ENCODE results near the gene UHRF1. TPM values are rescaled to one million over a fixed set of nuclear protein-coding genes. Genes with fewer than 3 reads are reported as not detected.

The UHRF1 gene
- total RNA-seq, 2 donors from 2014 or later, result 2.2 to 2.9 TPM

DNA sequence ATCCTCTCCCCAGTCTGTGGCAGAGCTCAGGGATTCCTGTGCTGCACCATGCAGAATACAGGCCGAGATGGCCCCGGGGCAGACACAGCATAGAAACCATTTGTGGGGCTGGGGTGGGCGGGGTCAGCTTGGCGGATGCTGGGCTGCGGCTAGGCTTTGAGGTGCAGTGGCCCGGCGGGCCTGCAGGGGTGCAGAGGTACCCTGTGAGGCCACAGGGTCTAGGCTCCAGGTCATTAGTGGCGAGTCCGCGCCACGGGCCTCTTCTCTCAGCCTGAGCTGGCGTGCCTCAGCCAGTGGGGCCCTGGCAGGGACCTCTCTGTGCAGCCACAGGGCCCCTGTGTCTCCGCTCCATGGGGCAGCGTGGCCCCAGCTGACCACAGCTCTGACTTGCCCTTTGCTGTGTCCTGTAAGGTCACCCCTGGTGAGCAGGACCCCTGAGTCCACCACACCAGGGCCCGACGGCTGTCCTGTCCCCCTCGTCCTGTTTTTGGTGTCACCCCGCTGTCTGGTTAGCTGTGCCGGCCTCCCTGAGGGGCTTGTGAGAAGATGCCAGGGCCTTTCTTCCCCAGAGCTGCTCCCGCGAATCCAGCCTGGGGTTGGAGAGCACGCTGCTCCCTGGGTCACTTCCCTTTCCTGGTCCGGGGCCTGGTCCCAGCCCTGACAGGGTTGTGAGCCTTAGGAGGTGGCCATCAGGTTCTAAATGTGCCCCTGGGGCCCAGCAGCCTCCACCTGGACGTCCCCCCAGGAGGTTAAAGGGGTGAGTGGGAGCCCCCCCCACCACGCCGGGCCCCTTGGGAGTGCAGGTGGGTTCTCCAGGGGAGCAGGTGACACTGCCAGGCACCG, 71.8 kb downstream of the UHRF1 start:
- intact Hi-C loops (cut with DNase I), result loop anchor here in 1 of 2 donors (5.0 kb wide), 1 partner anchor 36 kb away; no protein-coding TSS in a partner anchor
- DNase-seq (ENCODE audit: low spot score), result no peak

DNA sequence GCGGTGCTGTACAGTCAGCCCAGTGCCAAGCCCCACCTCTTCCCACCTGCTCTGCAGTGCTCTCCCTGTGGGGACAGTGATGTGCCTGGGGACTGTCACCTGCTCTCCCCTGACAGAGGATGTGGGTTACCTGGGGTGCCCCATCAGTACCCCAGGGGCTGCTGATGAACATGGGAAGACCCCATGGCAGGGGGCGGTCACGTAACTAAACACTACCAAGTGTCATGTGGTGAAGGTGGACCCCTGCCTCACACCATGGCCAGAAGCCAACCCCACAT, 72.3 kb downstream of the UHRF1 start:
- no peak for DNase-seq (ENCODE audit: low spot score)
- intact Hi-C loops (cut with DNase I), result loop anchor here in 1 of 2 donors (5.0 kb wide), 1 partner anchor 36 kb away; no protein-coding TSS in a partner anchor

DNA sequence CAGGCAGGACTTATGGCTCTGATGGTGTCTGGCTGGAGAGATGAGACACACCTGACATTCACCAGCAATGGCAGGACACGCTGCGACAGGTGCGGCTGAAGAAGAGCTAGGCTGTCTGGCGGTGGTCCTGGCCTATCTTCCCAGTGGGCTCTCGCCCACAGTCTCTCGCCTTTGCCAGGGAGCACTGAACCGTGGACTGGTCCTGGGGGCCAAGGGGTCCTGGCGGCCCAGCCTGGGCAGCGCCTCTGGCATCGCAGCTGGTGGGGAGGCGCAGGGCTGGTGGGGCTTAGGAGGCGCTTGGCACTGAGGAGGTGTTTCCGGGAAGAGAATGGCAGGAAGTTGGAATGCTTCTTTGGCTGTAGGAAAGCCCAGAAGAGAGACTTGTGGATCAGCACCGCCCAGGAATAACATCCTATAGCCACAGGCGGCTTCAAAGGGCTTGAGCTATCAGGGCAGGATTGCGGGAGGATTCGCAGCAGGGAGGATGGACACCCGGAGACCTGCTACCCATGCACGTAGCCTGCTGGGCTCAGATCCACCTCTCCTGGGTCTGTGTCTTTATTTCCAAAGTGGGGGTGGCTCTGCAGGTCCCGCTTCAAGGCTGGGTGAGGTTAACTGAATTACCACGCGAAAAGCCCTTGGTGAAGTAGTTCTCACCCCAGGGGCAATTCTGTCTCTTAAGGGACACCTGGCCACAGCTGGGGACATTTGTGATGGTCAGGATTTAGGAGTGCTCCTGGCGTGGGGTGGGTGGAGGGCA, 74.2 kb downstream of the UHRF1 start:
- DNase-seq (ENCODE audit: low spot score), result no peak
- intact Hi-C loops (cut with DNase I), result loop anchor here in 1 of 2 donors (5.0 kb wide), 1 partner anchor 34 kb away; no protein-coding TSS in a partner anchor

DNA sequence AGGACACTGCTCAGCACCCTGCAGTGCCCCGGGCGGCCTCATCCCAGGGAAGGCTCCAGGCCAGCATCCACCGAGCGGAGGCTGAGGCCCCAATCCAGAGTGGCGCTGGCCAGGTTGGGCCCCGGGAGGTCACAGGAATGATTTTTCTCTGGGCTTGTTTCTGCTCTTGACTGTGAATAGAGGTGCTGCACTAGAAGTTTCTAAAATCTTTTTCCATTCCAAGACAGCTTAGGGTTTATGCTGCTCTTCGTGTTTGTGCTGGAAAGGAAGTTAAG, 74.7 kb downstream of the UHRF1 start:
- intact Hi-C loops (cut with DNase I), result loop anchor here in 1 of 2 donors (5.0 kb wide), 1 partner anchor 33 kb away; no protein-coding TSS in a partner anchor
- no peak for DNase-seq (ENCODE audit: low spot score)

DNA sequence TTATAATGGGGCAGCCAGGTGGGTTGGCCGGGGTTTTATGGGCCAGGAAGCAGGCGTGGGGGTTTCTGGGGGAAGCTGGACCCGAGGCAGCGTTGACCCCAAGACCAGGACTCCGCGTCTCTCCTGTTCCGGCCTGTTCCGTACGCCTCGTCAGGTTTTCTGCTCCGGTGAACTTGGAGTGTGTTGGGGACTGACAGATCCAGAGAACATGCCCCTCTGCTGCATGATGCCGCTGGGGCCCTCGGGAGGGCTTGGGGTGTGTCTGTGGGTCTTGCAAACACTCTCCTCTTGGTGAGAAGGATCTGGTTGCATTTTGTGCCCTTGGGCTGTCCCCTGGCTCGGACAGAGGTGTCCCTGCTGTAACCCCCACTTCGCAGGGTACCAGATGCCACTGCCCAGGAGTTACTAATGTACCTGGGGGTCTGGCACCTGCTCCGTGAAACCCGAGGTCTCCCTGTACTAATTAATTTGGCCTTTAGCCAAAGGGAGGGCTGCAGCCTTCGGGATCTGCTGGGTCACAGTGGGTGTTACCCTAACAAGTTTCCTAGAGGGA, 75.2 kb downstream of the UHRF1 start:
- no peak for DNase-seq (ENCODE audit: low spot score)
- intact Hi-C loops (cut with DNase I), result loop anchor here in 1 of 2 donors (5.0 kb wide), 1 partner anchor 33 kb away; no protein-coding TSS in a partner anchor

DNA sequence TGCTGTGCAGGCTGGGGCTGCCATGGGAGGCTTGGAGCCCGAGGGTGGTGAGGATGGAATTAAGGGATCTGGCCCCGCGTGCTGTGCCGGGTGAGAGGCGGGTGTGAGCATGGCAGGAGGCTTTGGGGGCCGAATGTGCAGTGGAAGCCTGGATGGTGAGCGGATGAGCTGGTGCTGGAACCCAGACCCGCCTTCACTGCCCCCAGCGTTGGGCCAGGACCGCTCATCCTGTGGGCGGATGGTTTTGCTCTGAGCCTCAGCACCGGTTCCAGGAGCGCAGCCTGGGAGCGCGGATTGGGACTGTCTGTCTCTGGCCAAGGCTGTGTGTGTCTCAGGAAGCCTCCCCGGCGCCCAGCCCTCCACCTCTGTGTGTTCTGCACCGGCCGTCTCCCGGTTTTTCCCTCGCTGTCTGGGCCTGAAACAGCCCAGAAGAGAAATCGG, 76.3 kb downstream of the UHRF1 start:
- intact Hi-C loops (cut with DNase I), result no loop called here
- peak; percentile 82 for DNase-seq (ENCODE audit: low spot score)

DNA sequence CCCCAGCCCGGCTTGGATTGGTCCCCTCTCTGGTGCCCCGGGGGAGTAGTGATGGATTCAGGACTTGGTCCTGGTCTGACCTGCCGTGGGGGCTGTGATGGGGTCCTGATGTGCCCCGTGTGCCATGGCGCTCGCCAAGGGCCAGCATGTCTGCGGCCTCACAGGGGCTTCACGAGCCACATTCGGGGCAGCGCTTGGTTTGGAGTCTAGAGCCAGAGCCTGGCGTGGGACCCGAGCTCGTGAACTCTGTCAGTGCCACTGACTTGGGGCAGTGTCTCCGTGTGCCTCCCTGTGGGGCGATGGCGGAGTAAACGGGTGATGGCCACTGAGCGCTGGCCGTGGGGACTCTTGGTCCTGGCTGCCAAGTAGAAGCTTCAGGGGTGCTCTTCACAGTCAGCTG, 76.8 kb downstream of the UHRF1 start:
- intact Hi-C loops (cut with DNase I), result no loop called here

DNA sequence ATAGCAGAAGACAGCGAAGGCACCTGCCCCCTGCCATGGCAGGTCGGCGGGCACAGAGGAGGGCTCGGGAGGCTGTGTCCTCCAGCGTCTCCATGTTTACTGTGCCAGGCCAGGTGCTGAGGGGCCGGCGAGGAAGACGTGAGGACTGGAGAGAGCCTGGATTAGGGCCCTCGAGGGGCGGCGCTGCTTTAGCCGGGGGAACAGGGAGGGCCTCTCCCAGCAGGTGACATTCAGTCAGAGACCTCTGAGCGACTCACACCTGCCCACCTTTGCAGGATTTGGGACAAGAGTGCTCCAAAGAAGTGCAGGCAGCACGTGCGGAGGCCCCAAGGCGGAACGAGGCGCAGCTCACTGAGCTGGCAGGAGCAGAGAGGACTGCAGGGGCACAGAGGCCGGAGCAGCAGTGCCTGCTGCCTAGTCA, 77.2 kb downstream of the UHRF1 start:
- DNase-seq (ENCODE audit: low spot score), result no peak
- intact Hi-C loops (cut with DNase I), result no loop called here

More for the DNA sequence above, 76.8 kb downstream of the UHRF1 start:
- DNase-seq (ENCODE audit: low spot score), result no peak

DNA sequence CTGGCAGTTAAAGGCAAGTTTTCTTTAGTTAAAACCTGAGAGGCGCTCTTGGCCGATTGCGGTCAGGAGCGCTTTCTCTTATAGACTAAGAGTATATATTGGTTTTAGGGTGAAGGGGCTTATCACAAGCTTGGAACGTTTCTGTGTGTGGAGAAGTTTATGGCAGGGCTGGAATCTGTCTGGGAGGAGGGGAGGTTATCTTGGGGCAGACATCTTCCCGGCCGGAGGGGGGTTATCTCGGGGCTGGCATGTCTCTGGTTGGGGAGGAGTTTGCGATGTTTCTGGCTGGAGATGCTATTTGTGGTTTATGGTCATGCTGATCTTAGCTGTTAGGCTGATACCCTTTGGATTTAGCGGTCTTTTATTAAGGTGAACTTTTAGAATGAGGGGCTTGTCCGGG, 78.0 kb downstream of the UHRF1 start:
- intact Hi-C loops (cut with DNase I), result no loop called here
- no peak for DNase-seq (ENCODE audit: low spot score)

DNA sequence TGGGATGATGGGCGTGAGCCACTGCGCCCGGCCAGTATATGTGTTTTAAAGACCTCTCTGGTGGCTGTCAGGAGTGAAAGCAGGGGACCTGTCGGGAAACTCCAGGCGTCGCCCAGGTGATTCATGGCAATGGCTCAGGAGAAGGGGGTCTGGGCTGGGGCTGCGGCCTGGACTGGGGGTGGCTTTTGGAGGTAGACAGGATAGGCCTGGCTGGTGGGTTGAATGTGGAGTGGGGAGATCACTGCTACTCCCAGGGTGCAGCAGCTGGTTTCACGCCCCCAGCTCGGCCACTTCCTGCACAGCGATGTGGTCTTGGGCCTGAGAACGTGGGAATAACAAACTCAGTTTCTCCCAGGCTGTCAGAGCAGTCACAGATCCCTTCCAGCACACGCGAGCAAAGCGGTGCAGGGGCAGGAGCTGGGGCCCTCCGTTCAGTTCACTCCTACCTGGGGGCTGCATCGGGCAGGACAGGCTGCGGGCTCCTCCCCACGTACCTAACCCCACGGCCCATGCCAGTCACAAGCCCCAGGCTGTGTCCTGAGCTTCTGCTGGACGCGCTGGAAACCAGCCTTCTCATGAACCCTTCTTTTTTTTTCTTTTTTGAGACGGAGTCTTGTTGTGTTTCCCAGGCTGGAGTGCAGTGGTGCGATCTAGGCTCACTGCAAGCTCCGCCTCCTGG, 78.5 kb downstream of the UHRF1 start:
- intact Hi-C loops (cut with DNase I), result no loop called here
- DNase-seq (ENCODE audit: low spot score), result peak; percentile 74

DNA sequence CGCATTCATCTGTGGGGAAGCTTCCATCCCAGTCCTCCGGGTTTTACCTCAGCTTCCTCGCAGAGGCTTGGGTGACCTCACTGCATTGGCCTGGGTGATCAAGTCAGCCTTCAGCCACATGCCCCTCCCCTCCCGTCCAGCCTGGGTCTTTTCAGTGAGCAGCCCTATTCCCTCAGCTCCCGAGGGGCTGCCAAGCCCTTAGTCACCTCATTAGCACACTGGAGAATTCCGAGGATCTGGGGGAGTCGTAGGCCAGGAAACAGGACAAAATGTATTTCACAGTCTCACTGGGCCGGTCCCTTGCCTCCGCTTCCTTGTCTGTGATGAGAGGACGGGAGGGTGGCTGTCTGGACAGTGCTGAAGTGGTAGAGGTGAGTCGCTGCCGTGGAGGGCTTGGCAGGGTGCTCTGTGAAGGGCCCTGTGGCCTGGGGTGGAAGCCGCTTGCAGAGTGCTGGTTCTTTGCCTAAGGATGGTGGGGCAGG, 79.5 kb downstream of the UHRF1 start:
- intact Hi-C loops (cut with DNase I), result no loop called here
- DNase-seq (ENCODE audit: low spot score), result peak; percentile 92

DNA sequence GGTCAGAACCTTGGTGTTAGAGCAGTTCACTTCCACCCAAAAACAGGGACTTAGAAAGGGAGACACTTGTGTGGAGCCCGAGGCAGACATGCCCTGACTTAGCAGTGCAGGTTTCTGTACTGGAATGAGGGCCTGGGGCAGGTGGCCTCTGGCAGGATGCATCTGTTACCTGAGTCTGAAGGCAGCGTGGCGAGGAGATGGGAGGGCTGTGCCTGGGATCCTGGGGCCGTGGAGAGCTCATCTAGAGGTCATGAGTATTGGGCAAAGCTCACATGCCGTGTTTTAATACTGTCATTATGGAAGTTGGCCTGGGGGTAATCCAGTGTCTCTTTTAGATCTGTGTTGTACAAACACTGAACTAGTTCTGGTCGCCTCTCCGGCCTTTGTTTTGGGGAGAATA, 81.0 kb downstream of the UHRF1 start:
- intact Hi-C loops (cut with DNase I), result no loop called here
- DNase-seq (ENCODE audit: low spot score), result no peak

DNA sequence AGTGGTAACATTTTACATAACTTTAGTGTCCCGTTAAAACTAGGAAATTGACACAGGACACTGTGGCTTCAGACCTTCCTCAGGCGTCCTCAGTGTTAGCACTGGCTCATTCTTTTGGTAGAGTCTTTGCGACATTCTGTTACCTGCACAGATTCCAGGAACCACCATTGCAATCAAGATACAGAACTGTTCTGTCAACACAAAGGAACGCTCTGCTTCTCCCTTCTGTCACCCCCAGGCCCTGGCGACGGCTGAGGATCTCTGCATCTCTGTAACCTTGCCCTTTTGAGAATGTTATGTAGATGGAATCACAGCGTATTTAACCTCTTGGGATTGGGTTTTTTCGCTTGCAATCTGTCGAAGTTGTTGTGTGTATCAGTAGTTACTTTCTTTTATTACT, 82.2 kb downstream of the UHRF1 start:
- no peak for DNase-seq (ENCODE audit: low spot score)
- intact Hi-C loops (cut with DNase I), result no loop called here

DNA sequence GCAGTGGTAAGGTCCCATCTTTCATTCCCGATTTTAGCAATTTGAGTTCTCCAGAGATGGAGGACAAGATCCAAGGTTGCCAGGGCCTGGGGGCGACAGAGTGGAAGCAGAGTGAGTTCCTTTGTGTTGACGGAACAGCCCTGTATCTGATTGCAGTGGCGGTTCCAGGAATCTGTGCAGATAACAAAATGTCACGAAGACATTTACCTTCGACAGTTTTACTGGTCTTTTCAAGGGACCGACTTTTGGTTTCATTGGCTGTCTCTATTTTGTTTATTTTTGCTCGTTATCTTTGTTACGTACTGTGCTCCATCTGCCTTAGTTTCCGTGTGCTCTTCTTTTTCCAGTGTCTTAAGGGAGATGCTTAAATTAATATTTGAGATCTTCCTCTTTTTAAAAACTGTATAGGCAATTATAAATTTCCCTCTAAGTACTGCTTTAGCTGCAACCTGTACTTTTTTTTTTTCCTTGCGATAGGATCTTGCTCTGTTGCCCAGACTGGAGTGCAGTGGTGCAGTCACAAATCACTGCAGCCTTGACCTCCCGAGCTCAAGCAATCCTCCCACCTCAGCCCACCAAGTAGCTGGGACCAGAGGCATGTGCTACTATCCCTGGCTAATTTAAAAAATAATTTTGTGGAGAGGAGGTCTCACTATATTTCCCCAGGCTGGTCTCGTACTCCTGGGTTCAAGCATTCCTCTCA, 82.8 kb downstream of the UHRF1 start:
- intact Hi-C loops (cut with DNase I), result no loop called here
- no peak for DNase-seq (ENCODE audit: low spot score)

DNA sequence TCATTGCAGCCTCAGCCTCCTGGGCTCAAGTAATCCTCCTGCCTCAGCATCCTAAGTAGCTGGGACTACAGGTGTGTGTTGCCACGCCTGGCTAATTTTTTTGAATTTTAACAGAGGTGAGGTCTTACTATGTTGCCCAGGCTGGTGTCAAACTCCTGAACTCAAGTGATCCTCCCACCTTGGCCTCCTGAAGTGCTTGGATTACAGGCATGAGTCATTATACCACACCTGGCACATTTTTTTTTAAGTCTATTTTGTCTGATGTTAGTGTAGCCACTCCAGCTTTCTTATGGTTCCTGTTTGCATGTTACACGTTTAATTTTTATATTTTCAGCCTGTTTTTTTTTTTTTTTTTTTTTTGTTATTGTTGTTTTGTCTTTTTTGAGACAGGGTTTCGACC, 84.4 kb downstream of the UHRF1 start:
- intact Hi-C loops (cut with DNase I), result no loop called here
- DNase-seq (ENCODE audit: low spot score), result no peak

DNA sequence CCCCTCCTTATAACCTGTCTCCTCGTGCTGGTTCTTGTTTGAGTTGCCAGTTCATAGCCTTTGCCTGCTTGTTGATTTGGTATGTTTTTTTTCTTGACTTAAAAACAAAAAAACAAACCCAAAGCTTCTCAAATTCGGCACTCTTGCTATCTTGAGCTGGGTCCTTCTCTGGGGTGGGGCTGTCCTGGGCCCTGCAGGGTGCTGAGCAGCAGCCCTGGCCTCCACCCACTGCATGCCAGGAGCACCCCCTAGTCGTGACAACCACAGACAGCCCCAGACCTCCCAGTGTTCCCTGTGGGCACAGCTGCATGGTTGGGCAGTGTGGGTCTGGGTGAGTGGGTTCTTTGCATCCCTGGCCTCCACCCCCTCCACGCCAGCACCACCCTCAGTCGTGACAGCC, 87.4 kb downstream of the UHRF1 start:
- intact Hi-C loops (cut with DNase I), result no loop called here
- DNase-seq (ENCODE audit: low spot score), result no peak

DNA sequence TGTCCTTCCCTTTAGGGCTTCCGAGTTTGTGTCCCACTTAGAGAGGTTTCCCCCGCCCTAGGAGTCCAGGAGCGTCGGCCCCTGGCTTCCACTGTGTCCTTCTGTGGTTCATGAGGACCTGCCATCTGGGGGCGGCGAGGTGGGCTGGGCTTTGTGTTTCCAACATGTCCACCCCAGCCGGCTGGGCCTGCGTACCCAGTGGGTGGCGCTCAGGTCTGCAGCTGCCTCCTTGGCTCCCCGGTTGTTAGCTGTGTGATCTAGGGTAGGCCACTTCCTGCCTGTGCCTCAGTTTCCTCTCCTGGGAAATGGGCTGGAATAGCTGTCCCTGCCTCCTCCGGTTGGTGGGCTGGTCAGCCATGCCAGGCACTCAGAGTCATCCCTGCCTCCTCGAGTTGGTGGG, 88.0 kb downstream of the UHRF1 start:
- no peak for DNase-seq (ENCODE audit: low spot score)
- intact Hi-C loops (cut with DNase I), result no loop called here

DNA sequence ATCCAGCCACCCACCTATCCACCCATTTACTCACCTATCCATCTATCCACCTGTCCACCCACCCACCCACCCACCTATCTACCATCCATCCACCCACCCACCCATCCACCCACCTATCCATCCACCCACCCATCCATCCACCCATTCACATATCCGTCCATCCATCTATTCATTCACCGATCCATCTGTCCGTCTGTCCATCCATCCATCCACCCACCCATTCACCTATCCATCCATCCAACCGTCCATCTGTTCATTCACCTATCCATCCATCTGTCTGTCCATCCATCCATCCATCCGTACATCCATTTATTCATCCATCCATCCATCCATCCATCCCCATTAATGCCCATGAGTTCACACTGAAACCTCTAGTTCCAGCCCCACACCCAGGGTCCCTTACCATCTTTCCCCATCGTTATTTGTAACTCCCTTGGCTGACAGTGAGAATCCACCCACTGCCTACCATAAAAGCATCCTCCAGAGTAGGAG, 90.9 kb downstream of the UHRF1 start:
- intact Hi-C loops (cut with DNase I), result no loop called here
- no peak for DNase-seq (ENCODE audit: low spot score)

DNA sequence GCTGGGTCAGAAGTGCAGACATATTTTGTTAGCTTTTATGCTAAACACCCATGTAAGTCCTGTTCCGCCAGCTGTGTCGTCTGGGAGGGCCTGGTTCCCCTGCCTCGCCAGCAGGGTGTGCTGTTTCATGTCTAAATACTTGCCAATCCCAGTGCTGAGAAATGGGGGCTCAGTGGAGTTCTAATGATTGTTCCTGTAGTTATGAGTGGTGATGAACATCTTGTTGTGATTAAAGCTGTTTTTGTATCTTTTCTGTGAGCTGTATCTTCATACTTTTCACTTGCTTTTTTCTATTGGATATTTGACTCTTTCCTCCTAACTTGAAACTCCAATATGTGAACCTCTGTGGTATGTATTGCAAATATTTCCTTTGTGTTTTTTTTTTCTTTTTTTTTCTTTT, 92.3 kb downstream of the UHRF1 start:
- intact Hi-C loops (cut with DNase I), result no loop called here
- DNase-seq (ENCODE audit: low spot score), result no peak

Data from posterior vena cava (tissue), 2 donors.